Renal cortical epithelial cell (primary cell): ENCODE measurements around the gene CENPC. TPM values are rescaled to one million over a fixed set of nuclear protein-coding genes. Genes with fewer than 3 reads are reported as not detected.
"Not testable (repeated sequence)": the region's sequence is repeated elsewhere in the genome, so short reads cannot be mapped to it uniquely, and the experiment has no call there.

ENCODE experiments used
- DNase-seq: peaks from one replicate; pipeline ENCODE4 v3.0.0-alpha.2; 2011; ENCODE audit warnings: low read depth
- total RNA-seq: library from RNA; depleted of rRNA; stranded (reverse); fragments of >200 nt; gene quantifications from 2 replicates; pipeline ENCODE4 v1.2.3, GENCODE V29; 2014

CENPC gene
- 9.2 and 13.9 TPM in 2 replicates for total RNA-seq

- DNase-seq = peak; percentile 94
These were observed at the start of gene CENPC for GRCh38 chr4:67545199-67546003. Gene CENPC (minus strand): TSS chr4:67545503. CDS start chr4:67545355, 148 bp downstream.

- no peak for DNase-seq
These were observed 48.5 kb upstream of the CENPC start for GRCh38 chr4:67593741-67594175.

GRCh38 chr4:67587156-67587555 is 41.9 kb upstream of the CENPC start:
- DNase-seq = peak; percentile 53

- DNase-seq = no peak
These were observed 39.2 kb upstream of the CENPC start for GRCh38 chr4:67584496-67584895.

- DNase-seq = no peak
These were observed 36.6 kb upstream of the CENPC start for GRCh38 chr4:67581913-67582312.

GRCh38 chr4:67581208-67581857 is 36.0 kb upstream of the CENPC start:
- DNase-seq = no peak

- no peak for DNase-seq
These were observed 35.3 kb upstream of the CENPC start for GRCh38 chr4:67580577-67580976.

- no peak for DNase-seq
These were observed 31.2 kb upstream of the CENPC start for GRCh38 chr4:67576538-67576937.

GRCh38 chr4:67576059-67576466 is 30.8 kb upstream of the CENPC start:
- no peak for DNase-seq

GRCh38 chr4:67575232-67576058 is 30.1 kb upstream of the CENPC start:
- DNase-seq = peak; percentile 54

GRCh38 chr4:67573193-67573592 is 27.9 kb upstream of the CENPC start:
- DNase-seq = no peak

- DNase-seq = no peak
These were observed 26.7 kb upstream of the CENPC start for GRCh38 chr4:67571975-67572374.

GRCh38 chr4:67570537-67570936 is 25.2 kb upstream of the CENPC start:
- DNase-seq = no peak

- no peak for DNase-seq
These were observed 23.5 kb upstream of the CENPC start for GRCh38 chr4:67568820-67569219.

- no peak for DNase-seq
These were observed 21.0 kb upstream of the CENPC start for GRCh38 chr4:67566335-67566734.

- DNase-seq = no peak
These were observed 20.0 kb upstream of the CENPC start for GRCh38 chr4:67565284-67565683.

- no peak for DNase-seq
These were observed 13.2 kb upstream of the CENPC start, which contains the start of gene STAP1 for GRCh38 chr4:67558493-67558892. Gene STAP1 (plus strand): TSS chr4:67558727. CDS start chr4:67558810, 83 bp downstream.

GRCh38 chr4:67556436-67556835 is 11.1 kb upstream of the CENPC start:
- no peak for DNase-seq

GRCh38 chr4:67555447-67555846 is 10.1 kb upstream of the CENPC start:
- DNase-seq = no peak

GRCh38 chr4:67554096-67554495 is 8.8 kb upstream of the CENPC start:
- DNase-seq = no peak

GRCh38 chr4:67552146-67552792 is 7.0 kb upstream of the CENPC start:
- not testable (repeated sequence) for DNase-seq

GRCh38 chr4:67550857-67551256 is 5.6 kb upstream of the CENPC start:
- DNase-seq = no peak
